Hippocampal formation (tissue), 2 donors: ENCODE data around the gene SPATA45.

ENCODE experiments used
- DNase-seq, 2 donors: peaks; one replicate each; lab custom pipeline; 2025; lab: John Stamatoyannopoulos, UW

Gene SPATA45

DNA sequence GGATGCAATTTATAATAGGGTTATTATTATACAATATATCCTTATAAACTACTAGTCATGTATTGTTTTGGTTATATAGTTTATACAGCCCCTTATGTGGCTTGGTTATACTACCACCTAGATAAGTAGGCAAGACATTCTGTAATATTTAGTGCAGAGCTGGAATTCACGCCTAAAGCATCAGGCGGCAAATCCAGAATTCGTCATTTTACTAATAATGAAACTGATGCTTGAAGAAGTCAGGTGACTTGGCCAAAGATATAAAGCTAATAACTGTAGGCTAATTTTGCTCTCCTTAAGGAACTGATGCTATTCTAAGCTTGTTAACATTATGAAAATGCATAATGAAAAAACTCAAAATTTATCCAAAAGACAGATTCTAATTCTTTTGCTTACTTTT is 66.7 kb downstream of the SPATA45 start:
- DNase-seq: no peak
